ENCODE data around the gene CLMP. TPM values are rescaled to one million over a fixed set of nuclear protein-coding genes. Genes with fewer than 3 reads are reported as not detected.
"Not testable (repeated sequence)": the region's sequence is repeated elsewhere in the genome, so short reads cannot be mapped to it uniquely, and the experiment has no call there.

Gene CLMP
- total and polyA plus RNA-seq, 8 donors: 0.46 to 5.5 (median 1.0) TPM

DNA sequence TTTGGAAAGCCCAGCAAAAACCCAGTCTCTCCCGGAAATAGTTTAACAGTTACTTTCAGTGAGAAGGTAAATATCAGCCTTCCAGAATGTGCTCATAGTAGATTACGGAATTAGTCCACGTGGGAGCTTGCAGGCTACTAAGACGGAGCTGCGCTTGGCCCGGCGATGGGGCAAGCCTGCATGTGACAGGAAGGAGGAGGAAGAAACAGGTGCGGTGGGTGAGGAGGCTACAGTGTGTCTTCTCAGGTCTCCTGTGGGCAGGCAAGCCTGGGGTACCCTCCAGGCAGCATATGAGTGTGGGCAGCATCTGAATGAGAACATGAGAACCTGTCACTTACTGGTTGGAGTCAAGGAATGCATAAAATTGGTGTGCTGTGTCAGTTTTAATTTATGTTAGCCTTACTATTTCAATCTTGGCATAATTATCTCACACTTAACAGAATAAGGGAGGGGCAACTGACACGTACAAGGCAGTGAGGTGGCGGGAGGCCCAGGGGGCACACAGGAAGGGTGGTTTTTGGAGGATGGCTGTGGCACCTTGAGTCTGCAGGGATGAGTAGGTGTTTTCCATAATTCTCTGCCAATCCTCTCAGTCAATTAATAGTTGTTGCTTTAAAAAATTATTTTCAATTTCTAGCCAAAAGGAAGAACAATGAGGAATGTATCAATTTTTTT is 35.7 kb downstream of the CLMP start:
- no peaks in the 10 kb centered on the region for H3K9me3 ChIP-seq
- H3K4me1 ChIP-seq: no peaks in the 10 kb centered on the region
- DNase-seq: no peak
- H3K27me3 ChIP-seq: no peaks in the 10 kb centered on the region
- FAIRE-seq: no peak
- WGBS, 2 donors: 62 to 63% methylated on average over 10 of the region's 10 CpGs
- no peak overlapping the region for H3K27ac ChIP-seq
- TF ChIP-seq CTCF (IDR thresholded peaks at IDR 0.05): no peak
- no peaks in the 10 kb centered on the region for H3K36me3 ChIP-seq
- intact Hi-C loops (cut with DNase I): no loop called here
- H3K4me3 ChIP-seq: no peak overlapping the region
- ATAC-seq: peak in 3 of 4 donors; percentile 22 to 54 (median 46)

DNA sequence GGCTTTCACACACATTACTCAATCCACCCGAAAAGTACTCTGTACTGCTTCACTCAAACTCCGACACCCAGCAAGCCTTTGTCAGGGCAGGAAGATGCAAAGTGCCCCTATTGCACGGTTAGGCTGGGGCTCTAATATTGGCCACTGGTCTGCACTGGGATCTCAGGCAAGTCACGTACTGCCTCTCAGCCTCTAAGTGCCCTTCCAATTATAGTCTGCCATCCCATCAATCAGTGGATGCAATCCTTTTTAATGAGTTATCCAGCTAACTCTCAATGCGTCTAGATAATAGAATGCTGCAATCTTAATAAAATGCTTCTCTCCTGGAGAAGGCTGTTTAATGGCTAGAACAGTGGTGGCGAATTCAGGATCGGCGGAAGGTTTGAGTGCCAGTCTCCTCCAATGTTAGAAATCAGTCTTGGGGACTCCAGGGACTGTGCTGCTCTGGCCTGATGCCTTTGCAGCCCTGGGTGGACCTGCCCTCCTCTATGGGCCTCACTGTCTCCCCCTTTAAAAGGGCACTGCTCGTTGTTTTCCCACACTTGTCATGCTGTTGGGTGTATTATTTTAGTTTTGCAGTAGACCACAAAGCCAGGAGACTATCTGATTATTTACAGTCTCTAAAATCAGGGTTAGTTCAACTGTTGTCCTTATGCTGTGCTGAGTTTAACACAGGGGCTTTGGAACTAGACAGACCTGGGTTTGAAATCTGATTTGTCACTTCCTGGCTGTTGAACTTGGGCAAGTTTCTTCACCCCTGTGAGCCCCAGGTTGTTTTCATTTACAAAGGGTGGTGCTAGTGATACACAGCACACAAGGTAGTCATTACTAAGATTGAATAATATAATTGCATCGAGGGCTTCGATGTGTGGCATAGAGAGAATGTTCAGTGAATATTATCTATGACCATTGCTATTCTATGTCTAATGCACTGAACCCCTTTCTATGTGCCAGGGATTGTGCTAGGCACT is 36.7 kb downstream of the CLMP start:
- H3K9me3 ChIP-seq: no peaks in the 10 kb centered on the region
- WGBS, 2 donors: 83 to 89% methylated on average over 11 of the region's 11 CpGs

DNA sequence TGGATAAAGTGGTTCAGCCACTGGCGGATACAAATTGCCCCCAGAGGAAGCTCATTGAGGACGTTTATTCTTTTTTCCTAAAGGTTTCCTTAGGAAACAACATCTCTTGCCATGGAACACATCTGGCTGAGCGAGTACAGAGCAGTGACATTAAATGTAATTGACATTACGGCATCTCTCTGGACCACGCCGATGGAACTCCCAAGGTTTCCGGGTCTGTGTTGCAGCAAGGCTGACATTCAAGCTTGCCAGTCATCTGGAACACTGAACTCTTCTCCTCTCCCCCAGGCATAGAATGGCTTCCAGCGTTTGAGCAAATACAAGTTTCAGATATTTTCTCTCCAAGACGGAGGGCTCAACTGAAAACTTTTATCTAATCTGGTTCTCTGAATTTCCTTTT is 42.1 kb downstream of the CLMP start:
- DNase-seq (no peak), ATAC-seq (no peak), FAIRE-seq (no peak)
- WGBS, 2 donors: 67 to 82% methylated on average over 9 of the region's 9 CpGs
- no peak overlapping the region for H3K27ac ChIP-seq
- no peaks in the 10 kb centered on the region for H3K9me3 ChIP-seq
- no peaks in the 10 kb centered on the region for H3K27me3 ChIP-seq
- intact Hi-C loops (cut with DNase I): no loop called here
- no peak for TF ChIP-seq CTCF (IDR thresholded peaks at IDR 0.05)
- H3K4me1 ChIP-seq: no peaks in the 10 kb centered on the region
- no peaks in the 10 kb centered on the region for H3K36me3 ChIP-seq
- H3K4me3 ChIP-seq: no peak overlapping the region

More for the DNA sequence above, 36.7 kb downstream of the CLMP start:
- Histone ChIP-seq H3K36me3 (no peaks in the 10 kb centered on the region), H3K27ac (no peak overlapping the region), H3K4me1 (no peaks in the 10 kb centered on the region), H3K4me3 (no peak overlapping the region), H3K27me3 (no peaks in the 10 kb centered on the region)
- FAIRE-seq: no peak
- TF ChIP-seq CTCF (IDR thresholded peaks at IDR 0.05): no peak
- no peak for DNase-seq
- intact Hi-C loops (cut with DNase I): no loop called here
- no peak for ATAC-seq

DNA sequence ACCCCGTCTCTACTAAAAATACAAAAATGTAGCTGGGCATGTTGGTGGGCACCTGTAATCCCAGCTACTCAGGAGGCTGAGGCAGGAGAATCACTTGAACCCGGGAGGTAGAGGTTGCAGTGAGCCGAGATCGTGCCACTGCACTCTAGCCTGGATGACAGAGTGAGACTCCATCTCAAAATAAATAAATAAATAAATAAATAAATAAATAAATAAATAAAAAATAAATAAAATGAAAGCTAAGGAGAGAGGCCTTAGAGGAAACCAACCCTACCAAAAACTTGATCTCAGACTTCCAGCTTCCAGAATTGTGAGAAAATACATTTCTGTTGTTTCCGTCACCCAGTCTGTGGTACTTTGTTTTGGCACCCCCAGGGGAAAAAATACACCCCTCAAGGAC is 42.7 kb downstream of the CLMP start:
- FAIRE-seq; H3K27ac ChIP-seq; DNase-seq; H3K4me3 ChIP-seq; H3K36me3 ChIP-seq; ATAC-seq; intact Hi-C loops (cut with DNase I); H3K4me1 ChIP-seq; H3K9me3 ChIP-seq; H3K27me3 ChIP-seq: not testable (repeated sequence)
- WGBS, 2 donors: 89 to 93% methylated on average over 5 of the region's 5 CpGs

DNA sequence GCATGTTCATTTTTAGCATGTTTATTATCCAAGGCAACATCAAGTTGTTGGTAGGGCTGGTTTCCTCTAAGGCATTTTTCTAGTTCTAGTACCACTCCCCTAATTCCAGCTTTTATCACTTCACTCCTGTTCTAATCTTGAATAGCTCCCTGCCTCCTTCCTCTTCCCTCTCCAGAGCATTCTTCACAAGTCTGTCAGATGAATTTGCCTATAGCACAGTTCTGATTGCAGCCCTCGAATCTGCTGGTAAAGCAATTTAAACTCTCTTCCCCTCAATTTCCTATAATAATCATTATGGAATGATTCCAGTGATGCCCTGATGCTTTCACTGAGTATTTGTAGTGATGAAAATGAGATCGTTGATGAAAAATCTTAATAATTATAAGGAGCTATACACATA is 43.3 kb downstream of the CLMP start:
- intact Hi-C loops (cut with DNase I): no loop called here
- H3K4me1 ChIP-seq: no peaks in the 10 kb centered on the region
- H3K36me3 ChIP-seq: no peaks in the 10 kb centered on the region
- H3K9me3 ChIP-seq: no peaks in the 10 kb centered on the region
- H3K27ac ChIP-seq: no peak overlapping the region
- DNase-seq (no peak), FAIRE-seq (no peak), ATAC-seq (no peak)
- no peaks in the 10 kb centered on the region for H3K27me3 ChIP-seq
- TF ChIP-seq CTCF (IDR thresholded peaks at IDR 0.05): no peak
- H3K4me3 ChIP-seq: no peak overlapping the region
- 49 to 58% methylated on average over 2 of the region's 2 CpGs for WGBS, 2 donors
